Loucy (cell line): ENCODE data around the gene UNC5A.

Source experiments
- H2AFZ ChIP-seq: fragments of 200-600 bp; sonication (generic); 2 replicates; pipeline ENCODE4 v1.6.0; 2016; ENCODE audit warnings: antibody characterized with exemption, mild to moderate bottlenecking, low read length, moderate library complexity
- H3F3A ChIP-seq: fragments of 200-600 bp; 2 replicates; pipeline ENCODE4 v1.6.0; 2016; ENCODE audit warnings: antibody characterized with exemption, low read depth, mild to moderate bottlenecking
- H3K27me3 ChIP-seq: fragments of 200-600 bp; sonication (generic); 2 replicates; pipeline ENCODE4 v1.6.1; 2014; ENCODE audit warnings: low read length, mild to moderate bottlenecking; ENCODE audit not compliant: insufficient read depth, poor library complexity, severe bottlenecking
- H3K36me3 ChIP-seq: fragments of 200-600 bp; sonication (generic); 2 replicates; pipeline ENCODE4 v1.6.1; 2016; ENCODE audit warnings: low read length; ENCODE audit not compliant: insufficient read depth
- H3K4me1 ChIP-seq: fragments of 200-600 bp; sonication (generic); 2 replicates; pipeline ENCODE4 v1.5.1; 2014; ENCODE audit warnings: low read length, mild to moderate bottlenecking; ENCODE audit not compliant: insufficient read depth, poor library complexity, severe bottlenecking
- H3K4me2 ChIP-seq: fragments of 200-600 bp; sonication (generic); 2 replicates; pipeline ENCODE4 v1.6.0; 2014; ENCODE audit warnings: antibody characterized with exemption, low read length, low read depth, mild to moderate bottlenecking; ENCODE audit not compliant: poor library complexity, severe bottlenecking
- H3K4me3 ChIP-seq: fragments of 200-600 bp; sonication (generic); 2 replicates; pipeline ENCODE4 v1.5.1; 2014; ENCODE audit warnings: low read length, mild to moderate bottlenecking, mixed read lengths; ENCODE audit not compliant: poor library complexity, severe bottlenecking
- H3K79me2 ChIP-seq: fragments of 200-600 bp; sonication (generic); 2 replicates; pipeline ENCODE4 v1.6.1; 2014; ENCODE audit warnings: low read length; ENCODE audit not compliant: insufficient read depth
- H3K9ac ChIP-seq: fragments of 200-600 bp; sonication (generic); 2 replicates; pipeline ENCODE4 v1.6.0; 2014; ENCODE audit warnings: mild to moderate bottlenecking, low read depth, low read length, moderate library complexity; ENCODE audit not compliant: poor library complexity, severe bottlenecking
- H3K9me2 ChIP-seq: fragments of 200-600 bp; sonication (generic); replicated peaks from 2 replicates; pipeline ENCODE4 v1.6.1; 2016; ENCODE audit warnings: low read depth, low read length, mixed read lengths
- H3K9me3 ChIP-seq: fragments of 200-600 bp; sonication (generic); 2 replicates; pipeline ENCODE4 v1.6.1; 2014; ENCODE audit warnings: mild to moderate bottlenecking, antibody characterized with exemption, low read length, low read depth; ENCODE audit not compliant: insufficient read depth
- H4K20me1 ChIP-seq: fragments of 200-600 bp; sonication (generic); 2 replicates; pipeline ENCODE4 v1.6.0; 2014; ENCODE audit warnings: antibody characterized with exemption, low read length, mild to moderate bottlenecking; ENCODE audit not compliant: insufficient read depth, poor library complexity, severe bottlenecking
- CTCF ChIP-seq: fragments of 200-600 bp; sonication (generic); conservative IDR thresholded peaks from 2 replicates; pipeline ENCODE4 v1.5.1; 2014; ENCODE audit warnings: mild to moderate bottlenecking, antibody characterized with exemption, low read length
- EZH2phosphoT487 ChIP-seq: fragments of 200-600 bp; IDR thresholded peaks from 2 replicates; pipeline ENCODE4 v1.6.1; 2018; ENCODE audit warnings: antibody characterized with exemption, mild to moderate bottlenecking, moderate library complexity, borderline replicate concordance

Gene UNC5A

GRCh38 chr5:176776141-176776865 is 34.1 kb upstream of the UNC5A start:
- Histone ChIP-seq H2AFZ (no peak overlapping the region), H3K4me3 (no peak overlapping the region), H3K27me3 (no peaks in the 10 kb centered on the region), H3K9ac (no peak overlapping the region), H3K9me2 (no peaks in the 10 kb centered on the region), H3K4me2 (no peak overlapping the region), H3K79me2 (no peaks in the 10 kb centered on the region), H3K9me3 (no peaks in the 10 kb centered on the region), H4K20me1 (no peaks in the 10 kb centered on the region), H3K36me3 (no peaks in the 10 kb centered on the region), H3F3A (no peaks in the 10 kb centered on the region), H3K4me1 (no peaks in the 10 kb centered on the region)
- TF ChIP-seq EZH2phosphoT487 (no peak), CTCF (no peak)

- H3F3A ChIP-seq: no peaks in the 10 kb centered on the region
- no peaks in the 10 kb centered on the region for H3K9me2 ChIP-seq
- H4K20me1 ChIP-seq: no peaks in the 10 kb centered on the region
- TF ChIP-seq CTCF: no peak
- TF ChIP-seq EZH2phosphoT487: no peak
- H3K4me3 ChIP-seq: no peak overlapping the region
- H3K27me3 ChIP-seq: no peaks in the 10 kb centered on the region
- H2AFZ ChIP-seq: no peak overlapping the region
- no peak overlapping the region for H3K4me2 ChIP-seq
- no peaks in the 10 kb centered on the region for H3K4me1 ChIP-seq
- H3K9ac ChIP-seq: no peak overlapping the region
- no peaks in the 10 kb centered on the region for H3K36me3 ChIP-seq
- H3K79me2 ChIP-seq: no peaks in the 10 kb centered on the region
- no peaks in the 10 kb centered on the region for H3K9me3 ChIP-seq
These were observed 33.4 kb upstream of the UNC5A start for GRCh38 chr5:176776916-176777315.

- Histone ChIP-seq H3K4me3 (no peak overlapping the region), H3K9ac (no peak overlapping the region), H3K4me1 (no peaks in the 10 kb centered on the region), H2AFZ (no peak overlapping the region), H3K9me2 (no peaks in the 10 kb centered on the region), H3K79me2 (no peaks in the 10 kb centered on the region), H3F3A (no peaks in the 10 kb centered on the region), H3K4me2 (no peak overlapping the region), H3K27me3 (no peaks in the 10 kb centered on the region), H3K36me3 (no peaks in the 10 kb centered on the region), H3K9me3 (no peaks in the 10 kb centered on the region), H4K20me1 (no peaks in the 10 kb centered on the region)
- TF ChIP-seq CTCF: no peak
- TF ChIP-seq EZH2phosphoT487: no peak
These were observed 31.4 kb upstream of the UNC5A start for GRCh38 chr5:176778921-176779465.
